ENCODE data around the gene LEFTY1.
"Not testable (repeated sequence)": the region's sequence is repeated elsewhere in the genome, so short reads cannot be mapped to it uniquely, and the experiment has no call there.

The LEFTY1 gene

DNA sequence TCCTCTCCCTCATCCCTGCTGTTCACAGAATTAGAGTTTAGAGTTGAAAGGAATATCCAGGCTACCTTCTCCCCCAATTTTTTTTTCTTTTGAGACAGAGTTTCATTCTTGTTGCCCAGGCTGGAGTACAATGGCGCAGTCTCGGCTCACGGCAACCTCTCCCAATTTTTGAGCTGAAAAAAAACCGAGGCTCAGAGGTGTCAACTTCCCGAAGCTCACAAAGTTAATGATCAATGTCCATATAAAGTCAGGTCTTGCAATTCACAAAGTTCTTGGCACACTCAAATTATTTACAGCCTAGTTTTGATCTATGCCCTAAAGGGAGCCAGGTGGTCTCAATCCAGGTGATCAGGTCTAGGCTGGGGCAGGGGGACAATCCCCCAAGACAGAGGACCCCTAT lies 797 bp upstream of the LEFTY1 start:
- Mint-ChIP-seq H3K4me3 (no peak overlapping the region), H3K27ac (no peak overlapping the region), H3K36me3 (no peaks in the 10 kb centered on the region), H3K27me3 (peaks cover 47% of the 10 kb centered on the region), H3K4me1 (peaks cover 29% of the 10 kb centered on the region), H3K9me3 (no peaks in the 10 kb centered on the region)
- DNase-seq, result no peak
- CTCF ChIA-PET, result interaction anchor here (2.3 kb wide), 1 partner anchor 12 kb away, joined by 9 read pairs; no protein-coding TSS in a partner anchor

- Mint-ChIP-seq H3K9me3 (no peaks in the 10 kb centered on the region), H3K27me3 (peaks cover 51% of the 10 kb centered on the region), H3K4me3 (no peak overlapping the region), H3K36me3 (no peaks in the 10 kb centered on the region), H3K4me1 (peaks cover 25% of the 10 kb centered on the region), H3K27ac (no peak overlapping the region)
- DNase-seq, result no peak
- CTCF ChIA-PET, result interaction anchor here (2.3 kb wide), 1 partner anchor 11 kb away, joined by 9 read pairs; no protein-coding TSS in a partner anchor
These were observed 553 bp downstream of the LEFTY1 start for GRCh38 chr1:225888289-225888897.

- not testable (repeated sequence) for DNase-seq
These were observed 1.2 kb downstream of the LEFTY1 start for GRCh38 chr1:225887554-225888288.

GRCh38 chr1:225887030-225887314 lies 2.0 kb downstream of the LEFTY1 start:
- CTCF ChIA-PET, result no interaction called here
- Mint-ChIP-seq H3K27me3 (peaks cover 45% of the 10 kb centered on the region), H3K27ac (no peak overlapping the region), H3K36me3 (peaks cover 2% of the 10 kb centered on the region), H3K9me3 (no peaks in the 10 kb centered on the region), H3K4me1 (peaks cover 29% of the 10 kb centered on the region), H3K4me3 (no peak overlapping the region)
- DNase-seq, result no peak

More at GRCh38 chr1:225887554-225888288, 1.2 kb downstream of the LEFTY1 start:
- CTCF ChIA-PET, result interaction anchor here (2.3 kb wide), 1 partner anchor 10 kb away, joined by 9 read pairs; no protein-coding TSS in a partner anchor
- not testable (repeated sequence) for H3K27ac Mint-ChIP-seq, H3K4me3 Mint-ChIP-seq, H3K36me3 Mint-ChIP-seq, H3K9me3 Mint-ChIP-seq
- Mint-ChIP-seq H3K27me3 (peaks cover 47% of the 10 kb centered on the region), H3K4me1 (peaks cover 29% of the 10 kb centered on the region)

- CTCF ChIA-PET, result no interaction called here
- no peak overlapping the region for H3K27ac Mint-ChIP-seq
- H3K4me3 Mint-ChIP-seq, result no peak overlapping the region
- H3K36me3 Mint-ChIP-seq, result peaks cover 2% of the 10 kb centered on the region
- no peaks in the 10 kb centered on the region for H3K9me3 Mint-ChIP-seq
- H3K27me3 Mint-ChIP-seq, result peaks cover 40% of the 10 kb centered on the region
- DNase-seq, result no peak
- peaks cover 25% of the 10 kb centered on the region for H3K4me1 Mint-ChIP-seq
These were observed 2.6 kb downstream of the LEFTY1 start for GRCh38 chr1:225886159-225887029.

GRCh38 chr1:225885336-225885735 lies 3.6 kb downstream of the LEFTY1 start:
- CTCF ChIA-PET, result no interaction called here
- Mint-ChIP-seq H3K4me1 (peaks cover 28% of the 10 kb centered on the region), H3K36me3 (peaks cover 11% of the 10 kb centered on the region), H3K27ac (no peak overlapping the region), H3K4me3 (no peak overlapping the region), H3K9me3 (no peaks in the 10 kb centered on the region), H3K27me3 (peaks cover 33% of the 10 kb centered on the region)
- no peak for DNase-seq

GRCh38 chr1:225883616-225884265 lies 5.2 kb downstream of the LEFTY1 start:
- H3K4me3 Mint-ChIP-seq, result peak overlapping the region; percentile 96

GRCh38 chr1:225882694-225883615 lies 6.0 kb downstream of the LEFTY1 start:
- Mint-ChIP-seq H3K27ac (peak overlapping the region; percentile 96), H3K9me3 (no peaks in the 10 kb centered on the region), H3K4me3 (peak overlapping the region; percentile 96), H3K27me3 (peaks cover 15% of the 10 kb centered on the region), H3K4me1 (peaks cover 44% of the 10 kb centered on the region), H3K36me3 (peaks cover 31% of the 10 kb centered on the region)
- peak; percentile 57 for DNase-seq
- CTCF ChIA-PET, result interaction anchor here (0.8 to 2.3 kb wide), 9 partner anchors 9 to 409 kb away, joined by 3 to 12 read pairs (median 5); partner anchors contain the start of gene SRP9

More at GRCh38 chr1:225883616-225884265, 5.2 kb downstream of the LEFTY1 start:
- CTCF ChIA-PET, result interaction anchor here (0.8 to 1.9 kb wide), 3 partner anchors 8 to 105 kb away, joined by 3 to 12 read pairs (median 7); partner anchors contain the start of gene SRP9
- Mint-ChIP-seq H3K9me3 (no peaks in the 10 kb centered on the region), H3K4me1 (peaks cover 39% of the 10 kb centered on the region), H3K27me3 (peaks cover 19% of the 10 kb centered on the region), H3K36me3 (peaks cover 25% of the 10 kb centered on the region), H3K27ac (peak overlapping the region; percentile 42)
- DNase-seq, result no peak

- peak within 1 kb of the TSS; percentile 96 for H3K27ac Mint-ChIP-seq
- peaks cover 39% of the 10 kb centered on the region for H3K36me3 Mint-ChIP-seq
- no peaks in the 10 kb centered on the region for H3K9me3 Mint-ChIP-seq
- CTCF ChIA-PET, result interaction anchor here (0.9 to 2.3 kb wide), 12 partner anchors 9 to 408 kb away, joined by 3 to 12 read pairs (median 6); partner anchors contain the start of gene SRP9
- peaks cover 52% of the 10 kb centered on the region for H3K4me1 Mint-ChIP-seq
- DNase-seq, result peak; percentile 96
- H3K4me3 Mint-ChIP-seq, result peak within 1 kb of the TSS; percentile 96
- H3K27me3 Mint-ChIP-seq, result peaks cover 11% of the 10 kb centered on the region
These were observed 6.8 kb downstream of the LEFTY1 start, which contains the start of gene TMEM63A for GRCh38 chr1:225881959-225882693. TMEM63A (minus strand) TSS chr1:225882380; CDS start chr1:225877580, 4,800 bp downstream.

DNA sequence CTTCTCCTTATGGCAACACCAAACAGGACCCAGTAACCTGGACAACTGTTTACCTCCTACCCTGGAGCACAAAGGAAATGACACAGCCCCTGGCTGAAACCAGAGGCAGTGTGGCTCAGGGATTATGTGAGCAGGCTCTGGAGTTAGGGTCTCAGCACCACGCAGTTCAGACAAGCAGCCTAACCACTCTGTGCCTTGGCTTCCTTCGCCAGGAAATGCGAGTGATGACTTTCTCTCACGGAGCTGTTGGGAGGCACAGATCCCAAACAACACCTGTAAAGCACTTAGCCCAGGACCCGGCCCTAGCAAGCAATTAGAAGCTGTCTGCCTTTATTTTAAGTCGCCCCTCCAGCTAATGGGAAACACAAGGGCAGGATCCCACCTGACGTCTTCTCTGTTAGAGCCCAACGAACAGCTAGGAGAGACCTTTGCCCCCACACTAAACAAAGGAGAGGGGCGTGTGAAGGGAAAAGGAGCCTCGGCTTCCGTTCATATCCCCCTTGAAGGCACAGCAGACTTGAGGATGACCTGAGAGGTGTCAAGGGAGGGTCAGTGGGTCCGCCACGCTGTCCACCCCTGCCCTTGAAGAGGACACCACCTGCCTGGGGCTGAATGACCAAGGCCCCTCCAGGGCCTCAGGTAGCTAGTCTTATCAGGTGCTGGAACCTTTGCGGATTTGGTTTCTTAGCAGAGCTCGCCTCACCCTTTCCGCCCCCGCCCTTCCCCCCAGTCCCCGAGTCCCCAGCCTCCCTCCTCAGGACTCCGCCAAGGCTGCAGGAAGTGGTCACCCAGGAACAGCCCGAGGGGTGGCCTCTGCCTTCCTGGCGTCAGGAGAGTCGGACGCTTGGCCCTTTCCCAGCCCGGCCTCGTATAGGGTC lies 7.6 kb downstream of the LEFTY1 start:
- peaks cover 46% of the 10 kb centered on the region for H3K36me3 Mint-ChIP-seq
- CTCF ChIA-PET, result interaction anchor here (0.6 to 2.3 kb wide), 12 partner anchors 9 to 407 kb away, joined by 3 to 7 read pairs (median 4); partner anchors contain the start of gene SRP9
- peak overlapping the region; percentile 96 for H3K27ac Mint-ChIP-seq
- H3K27me3 Mint-ChIP-seq, result peaks cover 4% of the 10 kb centered on the region
- peak overlapping the region; percentile 96 for H3K4me3 Mint-ChIP-seq
- H3K9me3 Mint-ChIP-seq, result no peaks in the 10 kb centered on the region
- peaks cover 60% of the 10 kb centered on the region for H3K4me1 Mint-ChIP-seq
- peak; percentile 76 for DNase-seq

DNA sequence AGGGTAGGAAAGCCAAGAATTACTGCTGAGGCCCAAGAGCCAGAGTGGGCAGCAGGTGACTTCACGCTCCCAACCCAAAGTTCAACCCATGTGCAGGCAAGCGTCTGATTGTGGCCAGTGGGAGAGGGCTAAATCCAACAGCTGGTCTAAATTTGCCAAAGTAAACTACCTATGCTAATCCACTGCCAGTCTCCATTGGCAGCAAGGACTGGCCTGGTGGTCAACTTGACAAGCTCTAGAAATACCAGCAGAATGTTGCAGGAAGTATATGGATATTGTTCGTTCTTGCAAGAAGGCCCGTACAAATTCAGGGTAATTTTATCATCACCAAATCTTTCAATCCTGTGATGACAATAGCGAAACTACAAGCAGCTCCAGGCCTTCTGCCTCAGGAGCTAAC lies 8.3 kb downstream of the LEFTY1 start:
- peaks cover 51% of the 10 kb centered on the region for H3K36me3 Mint-ChIP-seq

More for the DNA sequence above, 8.3 kb downstream of the LEFTY1 start:
- no peaks in the 10 kb centered on the region for H3K9me3 Mint-ChIP-seq
- no peak for DNase-seq
- CTCF ChIA-PET, result interaction anchor here (0.6 to 2.3 kb wide), 10 partner anchors 9 to 406 kb away, joined by 3 to 7 read pairs (median 4); partner anchors contain the start of gene SRP9
- peaks cover 4% of the 10 kb centered on the region for H3K27me3 Mint-ChIP-seq
- peak overlapping the region; percentile 96 for H3K27ac Mint-ChIP-seq
- H3K4me3 Mint-ChIP-seq, result peak overlapping the region; percentile 96
- H3K4me1 Mint-ChIP-seq, result peaks cover 67% of the 10 kb centered on the region

Measured in activated naive CD4-positive, alpha-beta T cell treated with anti-CD3 and anti-CD28 coated beads, Interleukin-2, amount 10 ng/mL, durations not matched to agents 7 days and 5 days (primary cell).